HepG2 (cell line): Measurements from ENCODE around the gene COL9A3. TPM values are rescaled to one million over a fixed set of nuclear protein-coding genes. Genes with fewer than 3 reads are reported as not detected.

Experiments used
- ATF1 ChIP-seq: IDR thresholded peaks from 2 replicates; pipeline ENCODE4 v1.6.1; 2016; ENCODE audit warnings: mild to moderate bottlenecking, control low read depth
- BHLHE40 ChIP-seq: IDR thresholded peaks from 2 replicates; pipeline ENCODE4 v1.6.1; 2011; ENCODE audit warnings: low read length, improper control_type of control experiment
- CBX5 ChIP-seq: sonication (generic); formaldehyde crosslinking; IDR thresholded peaks from 2 replicates; pipeline ENCODE4 v1.4.0; 2020; ENCODE audit warnings: missing genetic modification reagents, borderline replicate concordance
- CHD2 ChIP-seq: IDR thresholded peaks from 2 replicates; pipeline ENCODE4 v1.6.1; 2011; ENCODE audit warnings: low read depth, low read length, improper control_type of control experiment
- CHD4 ChIP-seq: fragments of 200-600 bp; sonication (generic); IDR thresholded peaks from 2 replicates; pipeline ENCODE4 v1.7.0; 2017; ENCODE audit warnings: mild to moderate bottlenecking, low read length, borderline replicate concordance
- HNRNPLL ChIP-seq: fragments of 200-400 bp; formaldehyde crosslinking; IDR thresholded peaks from 2 replicates; pipeline ENCODE4 v1.6.1; 2017; ENCODE audit warnings: mild to moderate bottlenecking, low read depth, low read length; ENCODE audit not compliant: poor library complexity, severe bottlenecking
- NFYB ChIP-seq: sonication (generic); formaldehyde crosslinking; IDR thresholded peaks from 2 replicates; pipeline ENCODE4 v1.4.0; 2020; ENCODE audit warnings: missing genetic modification reagents
- POGZ ChIP-seq: sonication (generic); formaldehyde crosslinking; IDR thresholded peaks from 2 replicates; pipeline ENCODE4 v1.4.0; 2020; ENCODE audit warnings: mild to moderate bottlenecking, missing genetic modification reagents
- SOX6 ChIP-seq, 2 experiments: fragments of 450-650 bp in 1 of 2; sonication (generic) in 1 of 2; formaldehyde crosslinking in 1 of 2; IDR thresholded peaks; 2 replicates each; pipeline versions ENCODE4 v1.4.0 to v1.6.1; 2017 to 2020; ENCODE audit warnings: antibody characterized with exemption in 1 of 2, mild to moderate bottlenecking in 1 of 2, missing genetic modification reagents in 1 of 2
- SP4 ChIP-seq: sonication (generic); formaldehyde crosslinking; IDR thresholded peaks from 2 replicates; pipeline ENCODE4 v1.8.1; 2023; ENCODE audit warnings: mild to moderate bottlenecking, missing genetic modification reagents
- SRY ChIP-seq: sonication (generic); formaldehyde crosslinking; IDR thresholded peaks from 2 replicates; pipeline ENCODE4 v1.8.0; 2022; ENCODE audit warnings: mild to moderate bottlenecking, missing genetic modification reagents
- TRAFD1 ChIP-seq: sonication (generic); formaldehyde crosslinking; IDR thresholded peaks from 2 replicates; pipeline ENCODE4 v1.5.1; 2020; ENCODE audit warnings: missing genetic modification reagents, mild to moderate bottlenecking, borderline replicate concordance
- ZBTB20 ChIP-seq: sonication (generic); formaldehyde crosslinking; IDR thresholded peaks from 2 replicates; pipeline ENCODE4 v1.8.1; 2023; ENCODE audit warnings: missing genetic modification reagents, low read depth, mild to moderate bottlenecking, borderline replicate concordance
- ZFP82 ChIP-seq: sonication (generic); formaldehyde crosslinking; IDR thresholded peaks from 2 replicates; pipeline ENCODE4 v1.5.1; 2020; ENCODE audit warnings: mild to moderate bottlenecking, missing genetic modification reagents, borderline replicate concordance
- ZNF230 ChIP-seq: sonication (generic); formaldehyde crosslinking; IDR thresholded peaks from 2 replicates; pipeline ENCODE4 v1.4.0; 2020; ENCODE audit warnings: mild to moderate bottlenecking, missing genetic modification reagents
- ZNF414 ChIP-seq: sonication (generic); formaldehyde crosslinking; IDR thresholded peaks from 2 replicates; pipeline ENCODE4 v1.5.0; 2020; ENCODE audit warnings: missing genetic modification reagents
- ZNF431 ChIP-seq: sonication (generic); formaldehyde crosslinking; IDR thresholded peaks from 2 replicates; pipeline ENCODE4 v1.9.0; 2022; ENCODE audit warnings: missing genetic modification reagents, low read depth, mild to moderate bottlenecking, borderline replicate concordance
- ZNF629 ChIP-seq: sonication (generic); formaldehyde crosslinking; conservative IDR thresholded peaks from 2 replicates; pipeline ENCODE4 v1.5.0; 2020; ENCODE audit warnings: missing genetic modification reagents
- polyA plus RNA-seq, 8 experiments: library from polyadenylated mRNA; depleted of rRNA in 3 of 8; stranded (reverse) in 7 of 8; unstranded in 1 of 8; fragments of >200 nt; fragmentation: Illumina TruSeq in 4 of 8; extraction: Trizol in 4 of 8; gene quantifications; 2 replicates each; pipeline versions ENCODE4 v1.2.1 to v1.2.3, GENCODE V29; 2011 to 2016; ENCODE audit warnings: low read depth in 4 of 8, missing spikeins in 1 of 8, mixed read lengths in 1 of 8; ENCODE audit not compliant: insufficient read depth in 1 of 8
- total RNA-seq, 5 experiments: library from RNA; depleted of rRNA; stranded (reverse); fragments of >200 nt; fragmentation: Illumina TruSeq; extraction: Trizol; gene quantifications; 2 replicates each; pipeline ENCODE4 v1.2.3, GENCODE V29; 2016; ENCODE audit warnings: low read depth in 1 of 5
- TF ChIP-seq, protein P1 (sequence below), 2 experiments: sonication (generic) in 1 of 2; formaldehyde crosslinking in 1 of 2; IDR thresholded peaks; 2 replicates each; pipeline versions ENCODE4 v1.4.0 to v1.6.1; 2016 to 2020; ENCODE audit warnings: borderline replicate concordance in 1 of 2, low read depth in 1 of 2, mild to moderate bottlenecking in 1 of 2, missing genetic modification reagents in 1 of 2
- TF ChIP-seq, protein P2 (sequence below), 2 experiments: sonication (generic) in 1 of 2; formaldehyde crosslinking in 1 of 2; IDR thresholded peaks; 2 replicates each; pipeline versions ENCODE4 v1.4.0 to v1.6.1; 2018 to 2020; ENCODE audit warnings: missing genetic modification reagents in 2 of 2, borderline replicate concordance in 1 of 2, low read depth in 1 of 2, mild to moderate bottlenecking in 1 of 2, missing biosample characterization in 1 of 2

The COL9A3 gene
- total and polyA plus RNA-seq, 2 of the 13 experiments (the other 11 are each of a cell fraction or from before 2014, with no cell fraction given), result 155 to 204 TPM

- TF ChIP-seq ZNF431 (CRISPR knock-in tag) (no peak), ZBTB20 (CRISPR knock-in tag) (peak; percentile 33; the same call in 1 of the 2 replicates), SOX6 (IDR thresholded peaks at IDR 0.05) (no peak), SOX6 (CRISPR knock-in tag; IDR thresholded peaks at IDR 0.05) (peak; percentile 42; the same call in 1 of the 2 replicates), ZFP82 (CRISPR knock-in tag) (no peak), SRY (no peak), ZNF230 (CRISPR knock-in tag) (0 out of 2 replicates have a peak, but pooled peaks have one; percentile 36), CHD4 (peak; percentile 46; the same call in 1 of the 2 replicates), HNRNPLL (peak; percentile 55), CBX5 (CRISPR knock-in tag) (no peak; the same call in 1 of the 2 replicates), ZNF629 (CRISPR knock-in tag) (no peak), SP4 (CRISPR knock-in tag) (no peak), BHLHE40 (no peak; the same call in 1 of the 2 replicates), POGZ (no peak), ATF1 (no peak), NFYB (CRISPR knock-in tag) (no peak), CHD2 (no peak), ZNF414 (CRISPR knock-in tag) (no peak), TRAFD1 (CRISPR knock-in tag) (no peak)
- TF ChIP-seq, protein P1, sequence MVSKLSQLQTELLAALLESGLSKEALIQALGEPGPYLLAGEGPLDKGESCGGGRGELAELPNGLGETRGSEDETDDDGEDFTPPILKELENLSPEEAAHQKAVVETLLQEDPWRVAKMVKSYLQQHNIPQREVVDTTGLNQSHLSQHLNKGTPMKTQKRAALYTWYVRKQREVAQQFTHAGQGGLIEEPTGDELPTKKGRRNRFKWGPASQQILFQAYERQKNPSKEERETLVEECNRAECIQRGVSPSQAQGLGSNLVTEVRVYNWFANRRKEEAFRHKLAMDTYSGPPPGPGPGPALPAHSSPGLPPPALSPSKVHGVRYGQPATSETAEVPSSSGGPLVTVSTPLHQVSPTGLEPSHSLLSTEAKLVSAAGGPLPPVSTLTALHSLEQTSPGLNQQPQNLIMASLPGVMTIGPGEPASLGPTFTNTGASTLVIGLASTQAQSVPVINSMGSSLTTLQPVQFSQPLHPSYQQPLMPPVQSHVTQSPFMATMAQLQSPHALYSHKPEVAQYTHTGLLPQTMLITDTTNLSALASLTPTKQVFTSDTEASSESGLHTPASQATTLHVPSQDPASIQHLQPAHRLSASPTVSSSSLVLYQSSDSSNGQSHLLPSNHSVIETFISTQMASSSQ (IDR thresholded peaks at IDR 0.05; ENCODE audit: low read depth), result no peak
- TF ChIP-seq, protein P1 (CRISPR knock-in tag; IDR thresholded peaks at IDR 0.05; ENCODE audit: borderline replicate concordance), result no peak
- TF ChIP-seq, protein P2, sequence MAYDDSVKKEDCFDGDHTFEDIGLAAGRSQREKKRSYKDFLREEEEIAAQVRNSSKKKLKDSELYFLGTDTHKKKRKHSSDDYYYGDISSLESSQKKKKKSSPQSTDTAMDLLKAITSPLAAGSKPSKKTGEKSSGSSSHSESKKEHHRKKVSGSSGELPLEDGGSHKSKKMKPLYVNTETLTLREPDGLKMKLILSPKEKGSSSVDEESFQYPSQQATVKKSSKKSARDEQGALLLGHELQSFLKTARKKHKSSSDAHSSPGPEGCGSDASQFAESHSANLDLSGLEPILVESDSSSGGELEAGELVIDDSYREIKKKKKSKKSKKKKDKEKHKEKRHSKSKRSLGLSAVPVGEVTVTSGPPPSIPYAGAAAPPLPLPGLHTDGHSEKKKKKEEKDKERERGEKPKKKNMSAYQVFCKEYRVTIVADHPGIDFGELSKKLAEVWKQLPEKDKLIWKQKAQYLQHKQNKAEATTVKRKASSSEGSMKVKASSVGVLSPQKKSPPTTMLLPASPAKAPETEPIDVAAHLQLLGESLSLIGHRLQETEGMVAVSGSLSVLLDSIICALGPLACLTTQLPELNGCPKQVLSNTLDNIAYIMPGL (CRISPR knock-in tag; IDR thresholded peaks at IDR 0.05; ENCODE audit: borderline replicate concordance in 1 of 2, low read depth in 1 of 2), result peak; percentile 44 to 70; a peak in 3 of 4 replicates
These were observed 55.5 kb downstream of the COL9A3 start (continued) for GRCh38 chr20:62872184-62872847.
